Germinal center (tissue), 1 donor: ENCODE data around the gene OTUD3.
"Not testable (repeated sequence)": the region's sequence is repeated elsewhere in the genome, so short reads cannot be mapped to it uniquely, and the experiment has no call there.

Experiments used
- DNase-seq: peaks from one replicate; pipeline ENCODE4 v3.0.0; 2012; ENCODE audit warnings: mixed read lengths, low spot score

OTUD3 gene, protein sequence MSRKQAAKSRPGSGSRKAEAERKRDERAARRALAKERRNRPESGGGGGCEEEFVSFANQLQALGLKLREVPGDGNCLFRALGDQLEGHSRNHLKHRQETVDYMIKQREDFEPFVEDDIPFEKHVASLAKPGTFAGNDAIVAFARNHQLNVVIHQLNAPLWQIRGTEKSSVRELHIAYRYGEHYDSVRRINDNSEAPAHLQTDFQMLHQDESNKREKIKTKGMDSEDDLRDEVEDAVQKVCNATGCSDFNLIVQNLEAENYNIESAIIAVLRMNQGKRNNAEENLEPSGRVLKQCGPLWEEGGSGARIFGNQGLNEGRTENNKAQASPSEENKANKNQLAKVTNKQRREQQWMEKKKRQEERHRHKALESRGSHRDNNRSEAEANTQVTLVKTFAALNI

DNA sequence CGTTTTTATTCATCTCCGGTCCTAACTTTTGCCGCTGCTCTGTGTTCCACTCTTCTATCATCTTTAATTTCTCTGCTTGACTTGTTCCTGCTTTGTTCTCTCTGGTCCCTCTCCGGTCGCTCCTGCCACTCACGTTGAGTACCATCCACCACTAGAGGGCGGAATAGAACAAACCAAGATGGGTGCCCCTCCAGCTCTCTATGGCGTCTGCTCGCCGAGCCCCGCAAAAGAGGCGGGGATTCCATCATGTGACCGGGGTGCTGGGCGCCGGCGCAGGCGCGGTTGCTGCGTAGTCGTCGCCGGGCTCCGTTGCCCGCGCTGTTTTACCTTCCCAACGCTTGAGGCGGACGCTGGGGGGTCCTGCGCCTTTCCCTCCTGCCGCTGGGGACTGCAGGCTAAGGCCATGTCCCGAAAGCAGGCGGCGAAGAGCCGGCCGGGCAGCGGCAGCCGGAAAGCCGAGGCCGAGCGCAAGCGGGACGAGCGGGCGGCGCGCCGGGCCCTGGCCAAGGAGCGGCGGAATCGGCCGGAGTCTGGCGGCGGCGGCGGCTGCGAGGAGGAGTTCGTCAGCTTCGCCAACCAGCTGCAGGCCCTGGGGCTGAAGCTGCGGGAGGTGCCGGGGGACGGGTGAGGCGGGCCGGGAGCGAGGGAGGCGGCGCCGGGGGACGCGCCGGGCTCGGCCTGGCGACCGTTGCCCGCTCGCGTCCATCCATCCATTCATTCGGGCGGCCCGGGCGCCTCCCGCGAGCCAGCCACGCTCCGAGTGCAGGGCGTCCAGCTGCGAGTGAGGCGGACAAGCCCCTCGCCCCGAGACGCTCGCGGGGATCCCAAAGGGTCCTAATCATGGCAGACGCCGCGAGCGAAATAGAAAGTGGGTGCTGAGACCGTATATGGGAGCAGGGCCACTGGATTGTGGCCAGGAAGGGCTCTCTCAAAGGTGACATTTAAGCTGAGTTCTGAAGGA is at the start of gene OTUD3:
Gene OTUD3, plus strand, starts transcription at position 285 of the 961 bp plus-strand sequence. Its CDS starts 119 bp downstream, at position 404.
- DNase-seq: peak; percentile 98

DNA sequence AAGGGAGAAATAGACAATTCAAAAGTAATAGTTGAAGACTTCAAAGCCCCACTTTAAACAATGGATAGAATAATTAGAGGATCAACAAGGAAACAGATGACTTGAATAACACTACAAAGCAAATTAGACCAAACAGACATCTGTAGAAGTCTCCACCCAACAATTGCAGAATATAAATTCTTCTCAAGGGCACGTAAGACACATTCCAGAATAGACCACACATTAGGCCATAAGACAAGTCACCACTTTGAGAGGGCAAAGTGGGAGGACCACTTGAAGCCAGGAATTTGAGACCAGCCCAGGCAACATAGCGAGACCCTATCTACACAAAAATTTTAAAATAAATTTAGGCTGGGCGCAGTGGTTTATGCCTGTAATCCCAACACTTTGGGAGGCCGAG is 46.6 kb upstream of the OTUD3 start:
- DNase-seq: no peak

DNA sequence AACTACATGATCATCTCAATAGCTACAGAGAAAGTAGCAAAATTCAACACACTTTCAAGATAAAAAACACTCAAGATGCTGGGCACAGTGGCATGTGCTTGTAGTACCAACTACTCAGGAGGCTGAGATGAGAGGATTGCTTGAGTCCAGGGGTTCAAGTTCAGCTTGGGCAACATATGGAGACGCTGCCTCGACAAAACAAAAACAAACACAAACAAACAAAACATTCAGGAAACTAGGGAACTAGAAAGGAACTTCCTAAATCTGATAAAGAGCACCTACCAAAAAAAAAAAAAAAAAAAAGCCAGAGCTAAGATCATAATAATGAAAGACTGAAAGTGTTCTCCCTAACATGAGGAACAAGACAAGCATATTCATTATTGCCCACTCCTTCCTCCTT is 44.3 kb upstream of the OTUD3 start:
- DNase-seq: no peak

DNA sequence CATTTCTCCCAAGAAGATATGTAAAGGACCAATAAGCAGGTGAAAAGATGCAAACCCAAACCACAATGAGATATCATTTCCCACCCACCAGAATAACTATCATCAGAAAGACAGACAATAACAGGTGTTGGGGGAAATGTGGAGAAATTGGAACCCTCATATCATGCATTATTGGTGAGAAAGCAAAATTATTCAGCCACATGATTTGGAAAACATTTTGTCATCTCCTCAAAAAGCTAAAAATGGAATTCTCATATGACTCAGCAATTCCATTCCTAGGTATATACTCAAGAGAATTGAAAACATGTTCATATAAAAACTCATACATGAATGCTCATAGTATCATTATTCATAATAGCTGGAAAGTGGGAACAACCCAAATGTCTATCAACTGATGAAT is 42.0 kb upstream of the OTUD3 start:
- DNase-seq: no peak

DNA sequence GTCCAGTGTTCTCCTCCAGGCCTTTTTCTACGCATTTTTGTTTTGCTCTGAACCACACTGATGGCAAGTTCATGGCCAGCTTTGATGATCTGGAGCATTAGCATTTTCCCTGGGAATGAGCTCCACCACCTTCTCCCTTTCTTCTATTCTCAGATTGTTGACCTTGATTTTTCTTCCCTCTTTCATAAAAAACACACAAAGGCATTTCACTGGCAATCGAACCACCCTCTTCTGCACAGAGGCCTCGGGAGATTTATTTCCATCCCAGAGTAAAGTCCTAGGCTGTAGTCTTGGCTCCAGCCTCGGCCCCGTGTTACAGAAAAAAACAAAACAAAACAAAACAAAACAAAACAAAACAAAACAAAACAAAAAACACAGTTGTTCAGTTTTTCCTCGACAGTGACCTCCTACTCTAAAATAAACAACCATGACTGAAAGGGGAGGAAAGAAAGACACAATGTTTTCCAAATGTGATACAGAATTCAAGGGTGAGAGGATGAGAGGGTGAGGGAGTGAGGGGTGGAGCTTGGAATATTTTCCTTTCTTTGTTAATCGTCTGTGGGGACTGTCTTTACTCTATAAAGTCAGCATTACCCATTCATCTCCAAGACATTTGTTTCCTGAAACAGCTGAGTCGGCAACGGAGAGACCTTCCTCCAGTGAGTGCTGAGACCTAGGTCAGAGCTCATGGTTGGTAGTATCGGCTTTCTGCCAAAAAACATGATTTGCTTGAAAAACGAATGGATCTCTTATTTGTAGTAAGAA is 37.3 kb upstream of the OTUD3 start:
- DNase-seq: no peak

DNA sequence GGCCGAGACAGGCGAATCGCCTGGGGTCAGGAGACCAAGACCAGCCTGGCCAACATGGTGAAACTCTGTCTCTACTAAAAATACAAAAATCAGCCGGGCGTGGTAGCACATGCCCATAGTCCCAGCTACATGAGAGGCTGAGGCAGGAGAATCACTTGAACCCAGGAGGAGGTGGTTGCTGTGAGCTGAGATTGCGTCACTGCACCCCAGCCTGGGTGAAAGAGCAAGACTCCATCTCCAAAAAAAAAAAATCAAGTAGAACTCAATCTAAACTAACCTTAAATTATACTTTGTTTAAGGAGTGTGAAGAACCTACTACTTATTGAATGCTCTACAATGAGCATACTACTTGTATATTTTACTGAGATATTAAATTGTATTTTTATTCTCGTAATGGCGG is 36.6 kb upstream of the OTUD3 start:
- no peak for DNase-seq

DNA sequence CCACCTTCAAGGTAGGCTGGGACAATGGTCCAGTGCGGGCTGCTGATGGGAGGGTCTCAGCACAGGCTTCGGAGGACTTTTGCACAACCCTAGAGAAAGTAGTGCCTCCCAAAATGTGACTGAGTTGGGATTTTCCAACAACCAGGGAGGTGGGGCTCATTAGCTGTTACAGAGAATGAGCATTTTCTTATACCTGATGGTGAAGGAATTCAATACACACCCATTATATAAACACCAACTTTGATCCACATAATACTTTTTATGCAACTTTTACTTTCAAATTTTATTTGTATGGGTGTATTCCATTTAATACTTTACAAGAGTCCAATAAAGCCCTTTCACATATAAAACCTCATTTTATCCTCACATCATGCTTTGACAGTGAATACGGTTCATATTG is 35.9 kb upstream of the OTUD3 start:
- no peak for DNase-seq

DNA sequence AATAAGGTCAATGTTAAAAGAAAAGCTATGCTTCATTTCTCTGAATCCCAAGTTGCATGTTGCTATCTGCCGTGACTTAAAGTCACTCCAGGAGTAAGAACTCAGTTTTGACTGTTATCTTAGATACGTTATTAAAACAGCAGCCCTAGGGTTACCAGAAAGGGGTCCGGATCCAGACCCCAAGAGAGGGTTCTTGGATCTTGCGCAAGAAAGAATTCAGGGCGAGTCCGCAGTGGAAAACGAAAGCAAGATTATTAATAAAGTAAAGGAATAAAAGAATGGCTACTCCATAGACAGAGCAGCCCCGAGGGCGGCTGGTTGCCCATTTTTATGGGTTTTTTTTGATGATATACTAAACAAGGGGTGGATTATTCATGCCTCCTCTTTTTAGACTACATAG is 34.9 kb upstream of the OTUD3 start:
- not testable (repeated sequence) for DNase-seq

DNA sequence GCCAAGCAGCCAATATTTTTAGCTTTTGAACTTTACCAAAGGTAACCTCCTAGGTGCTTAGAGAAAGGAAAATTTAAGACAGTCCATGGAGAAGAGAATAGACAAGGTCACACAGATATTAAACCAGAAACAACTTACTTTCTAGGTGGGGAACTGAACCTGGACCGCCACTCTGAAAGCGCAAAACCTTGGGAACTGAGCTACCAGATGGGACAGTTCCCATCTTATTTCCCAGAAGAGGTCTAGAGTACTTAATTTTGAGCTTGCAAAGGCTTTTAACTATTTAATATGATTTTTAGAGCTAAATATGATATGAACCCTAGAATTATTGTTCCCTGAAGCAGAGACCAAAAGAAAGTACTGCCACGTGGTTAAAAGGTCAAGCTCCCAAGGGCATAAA is 32.9 kb upstream of the OTUD3 start:
- not testable (repeated sequence) for DNase-seq

DNA sequence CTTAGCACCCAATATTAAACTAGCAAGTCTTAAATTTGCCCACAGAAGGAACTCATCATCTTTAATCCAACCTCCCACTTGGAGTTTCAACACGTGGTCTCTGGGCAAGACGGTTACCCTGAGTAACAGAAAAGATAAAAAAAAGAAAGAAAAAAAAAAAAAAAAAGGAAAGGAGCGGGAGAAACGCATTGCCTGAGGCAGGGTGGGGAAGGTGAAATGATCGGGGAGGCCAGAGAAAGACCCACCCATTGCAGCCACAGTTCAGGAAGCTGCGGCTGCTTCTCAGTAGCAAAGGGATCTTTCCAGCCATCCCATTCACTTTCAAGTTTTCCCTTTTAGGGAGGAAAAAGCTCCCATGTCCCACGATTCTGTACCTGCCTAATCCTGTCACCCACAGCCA is 32.0 kb upstream of the OTUD3 start:
- no peak for DNase-seq

DNA sequence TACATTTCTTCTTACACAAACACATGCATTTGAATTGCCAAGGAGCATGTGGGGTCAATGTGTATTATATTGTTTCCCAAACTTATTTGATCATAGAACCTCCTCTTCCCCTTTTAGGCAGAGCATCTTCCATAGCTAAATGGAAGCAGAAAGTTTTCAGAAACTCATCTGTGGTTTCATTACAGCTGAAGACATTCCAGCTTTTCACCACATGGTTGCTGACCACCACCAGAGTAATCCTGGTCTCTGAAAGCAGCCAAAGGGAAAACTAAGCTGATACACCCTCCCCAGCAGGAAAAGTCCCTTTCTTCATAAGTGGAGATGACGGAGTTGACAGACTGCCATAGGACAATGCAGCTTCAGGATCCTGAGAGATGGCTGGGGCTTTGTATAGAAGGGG is 30.2 kb upstream of the OTUD3 start:
- DNase-seq: no peak

DNA sequence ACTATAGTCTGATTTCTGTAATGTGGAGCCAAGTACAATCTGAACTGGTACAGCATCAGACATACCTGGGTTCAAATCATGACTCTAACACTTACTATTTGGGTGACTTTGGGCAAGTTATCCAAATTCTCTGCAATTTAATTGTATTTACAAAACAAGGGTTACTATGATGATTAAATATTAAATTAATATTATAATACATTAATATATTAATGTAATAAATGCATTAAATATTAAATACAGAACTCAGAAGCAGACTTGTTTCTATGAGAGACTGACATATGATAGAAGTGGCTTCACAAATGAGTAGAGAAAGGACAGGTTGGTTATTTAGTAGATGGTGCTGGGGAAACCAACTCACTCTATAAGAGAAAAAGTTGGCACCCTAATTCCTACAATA is 27.3 kb upstream of the OTUD3 start:
- no peak for DNase-seq

DNA sequence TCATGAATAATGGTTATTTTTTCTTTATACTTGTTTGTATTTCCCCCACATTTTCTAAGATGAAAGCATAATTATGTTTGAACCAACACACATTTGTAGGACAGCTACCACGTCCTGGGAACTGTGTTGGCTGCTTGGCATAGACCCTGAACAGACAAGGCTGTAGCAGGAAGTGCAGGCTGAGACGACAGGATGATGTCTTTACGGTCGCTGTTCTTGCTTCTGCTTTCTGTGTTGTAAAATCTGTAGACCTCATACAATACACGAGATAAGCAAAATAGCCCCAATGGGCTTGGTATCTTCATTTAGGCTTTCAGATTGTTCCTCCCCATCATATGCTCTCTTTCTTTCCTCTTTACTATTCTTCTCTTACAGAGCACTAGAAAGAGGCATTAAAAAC is 23.3 kb upstream of the OTUD3 start:
- no peak for DNase-seq

DNA sequence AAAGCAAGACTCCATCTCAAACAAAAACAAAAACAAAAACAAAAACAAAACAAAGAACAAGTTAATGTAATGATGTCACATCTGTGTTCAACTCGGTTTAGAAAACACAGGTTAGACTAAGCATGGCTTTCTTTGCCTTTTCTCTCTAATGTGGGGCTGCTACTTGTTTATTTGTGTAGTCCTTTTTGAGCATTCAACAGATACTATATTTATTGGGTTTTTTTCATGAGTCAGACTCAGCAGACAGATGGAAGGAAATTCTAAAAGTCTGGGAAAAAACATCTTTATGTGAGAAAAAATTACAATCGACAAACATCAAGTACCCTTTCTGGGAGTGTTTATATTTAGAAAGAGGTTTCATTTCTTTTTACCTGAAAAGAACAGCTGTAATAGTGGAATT is 22.3 kb upstream of the OTUD3 start:
- DNase-seq: no peak

DNA sequence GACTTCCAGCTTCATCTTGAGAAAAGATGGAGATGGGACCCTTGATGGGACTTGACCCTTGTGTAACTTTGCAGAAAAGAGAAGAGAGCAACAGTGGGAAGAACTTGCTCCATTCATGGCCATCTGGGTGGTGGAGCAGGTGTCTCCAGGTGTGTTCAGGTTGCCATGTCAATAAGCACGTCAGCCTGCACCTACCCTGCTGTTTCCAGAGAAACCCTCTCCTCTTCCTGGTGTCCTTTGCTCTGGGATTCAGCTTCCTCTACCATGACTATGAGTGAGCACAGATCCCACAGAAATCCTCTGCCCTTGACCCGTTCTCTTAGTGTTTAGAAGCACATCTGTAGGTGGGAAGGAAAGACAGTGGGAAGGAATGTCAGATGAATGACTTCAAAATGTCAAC is 21.8 kb upstream of the OTUD3 start:
- no peak for DNase-seq

DNA sequence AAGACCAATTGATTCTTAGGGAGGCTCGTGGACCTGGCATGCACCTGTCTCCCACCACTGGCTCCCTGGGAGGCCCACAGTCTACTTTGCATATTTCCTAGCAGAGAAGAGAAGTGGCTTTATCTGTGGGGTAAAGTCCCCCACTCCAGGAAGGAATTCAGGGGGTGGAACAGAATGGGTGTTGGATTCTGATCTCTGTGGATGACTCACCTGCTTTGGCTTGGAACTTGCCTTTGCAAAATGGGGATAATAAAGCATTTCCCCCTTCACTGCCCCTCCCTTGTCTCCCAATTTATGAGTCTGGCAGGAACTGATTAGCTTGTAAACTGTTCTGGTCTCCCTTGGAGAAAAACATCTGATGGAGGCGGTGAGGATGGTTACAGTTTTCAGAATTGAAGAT is 21.2 kb upstream of the OTUD3 start:
- no peak for DNase-seq

DNA sequence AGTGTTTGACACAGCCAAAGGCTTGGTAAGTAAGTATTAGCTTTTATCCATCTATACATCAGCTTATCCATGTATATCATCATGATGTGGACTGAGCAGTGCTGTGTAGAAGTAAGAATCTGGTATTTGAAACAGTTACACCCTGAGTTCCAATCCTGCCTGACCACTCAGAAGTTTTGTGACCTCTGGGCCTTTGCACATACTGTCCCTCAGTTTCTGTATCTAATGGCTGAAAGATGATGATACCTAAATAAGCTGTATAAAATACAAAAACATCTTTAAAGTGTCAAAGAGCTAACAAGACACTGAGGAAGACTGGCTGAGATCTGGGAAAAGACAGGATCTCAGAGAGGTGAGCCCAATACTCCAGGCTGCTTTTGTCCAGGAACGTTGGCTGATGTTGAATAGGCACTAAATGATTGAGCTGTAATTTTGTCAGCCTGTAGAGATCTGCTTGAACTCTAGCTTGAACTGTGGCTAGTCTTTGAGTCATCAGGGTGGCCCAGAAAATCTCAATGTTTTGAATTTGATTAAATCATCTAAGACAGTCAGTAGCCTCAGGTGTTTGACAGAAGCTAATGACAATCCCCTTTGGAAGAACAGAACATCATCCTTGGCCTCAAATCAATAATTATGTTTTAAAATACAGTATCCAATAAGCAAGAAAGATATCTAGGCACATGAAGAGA is 20.2 kb upstream of the OTUD3 start:
- no peak for DNase-seq

DNA sequence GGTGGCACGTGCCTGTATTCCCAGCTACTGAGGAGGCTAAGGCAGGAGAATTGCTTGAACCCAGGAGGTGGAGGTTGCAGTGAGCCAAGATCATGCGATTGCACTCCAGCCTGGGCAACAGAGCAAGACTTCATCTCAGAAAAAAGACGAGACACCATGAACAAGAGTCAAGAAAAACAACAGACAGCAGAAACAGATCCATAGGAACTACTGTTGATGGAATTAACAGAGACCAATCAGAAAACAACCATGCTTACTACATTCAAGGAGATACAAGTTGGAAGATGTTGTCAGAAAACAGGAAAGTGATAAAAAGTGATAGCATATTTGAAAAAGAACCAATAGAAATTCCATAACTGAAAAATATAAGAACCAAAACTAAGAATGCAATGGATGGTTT is 19.3 kb upstream of the OTUD3 start:
- DNase-seq: no peak

DNA sequence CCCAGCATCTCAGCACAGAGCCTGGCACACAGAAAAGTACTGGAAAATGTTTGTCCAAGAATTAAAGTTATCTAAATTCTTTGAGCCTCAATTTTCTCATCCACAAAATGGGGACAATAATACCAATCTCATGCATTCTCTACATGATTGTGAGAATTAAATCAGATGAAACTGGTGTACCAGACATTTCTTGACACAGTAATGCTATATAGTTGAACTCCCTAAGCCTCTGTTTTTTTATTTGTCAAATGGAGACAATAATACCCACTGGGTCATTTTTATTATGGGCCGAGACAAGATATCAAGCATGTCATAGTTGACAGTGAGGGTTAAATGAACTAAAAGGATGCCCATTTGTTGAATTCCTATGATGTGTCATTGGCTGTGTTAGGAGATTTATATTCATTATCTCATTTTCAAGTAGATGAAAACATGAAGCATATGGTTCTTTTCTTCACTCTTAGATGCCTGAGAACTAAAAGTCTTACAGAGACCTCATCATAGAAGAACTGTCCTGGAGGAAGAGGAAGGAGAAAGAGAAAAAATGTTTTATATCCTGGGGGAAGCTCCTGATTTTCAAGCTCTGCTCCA is 17.5 kb upstream of the OTUD3 start:
- no peak for DNase-seq

DNA sequence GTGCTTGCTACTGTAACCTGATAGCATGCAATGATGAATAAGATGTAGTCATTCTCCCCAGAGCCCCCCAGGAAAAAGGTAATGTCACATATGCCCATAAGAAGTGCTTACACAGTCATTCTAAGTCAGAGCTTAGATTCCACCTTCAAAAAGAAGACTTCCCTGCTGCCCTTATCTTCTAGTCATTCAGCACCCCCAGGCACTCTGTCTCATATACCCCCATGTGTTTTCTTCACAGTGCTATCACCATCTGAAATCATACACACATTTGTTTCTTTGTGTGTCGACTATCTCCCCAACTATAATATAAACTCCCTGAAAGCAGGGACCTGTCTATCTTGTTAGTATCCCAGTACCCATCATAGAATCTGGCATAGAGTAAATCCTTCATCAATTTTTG is 16.2 kb upstream of the OTUD3 start:
- DNase-seq: no peak

DNA sequence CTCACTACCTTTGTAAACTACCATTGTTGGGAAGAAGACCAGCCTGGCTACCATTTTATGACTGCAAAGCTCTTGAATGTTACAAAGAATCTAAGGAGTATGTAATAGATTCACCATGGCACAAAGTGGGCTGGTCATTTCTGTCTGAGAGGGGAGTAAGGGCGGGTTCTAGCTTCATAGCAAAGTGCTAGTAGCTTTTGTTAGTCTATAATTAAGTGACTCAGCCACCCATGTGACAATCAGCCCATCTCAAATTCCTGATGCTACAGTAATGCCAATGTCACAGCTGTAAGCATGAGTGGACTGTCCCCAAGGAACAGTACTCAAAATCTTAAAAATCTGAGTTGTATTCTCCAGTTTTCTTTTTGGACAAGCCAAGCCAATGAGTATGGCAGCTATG is 15.4 kb upstream of the OTUD3 start:
- DNase-seq: no peak
